HG02884 (cell line): Measurements from ENCODE around the gene SETBP1.

ENCODE experiments used
- ATAC-seq: cut with Tn5 transposase; IDR thresholded peaks from one replicate; pipeline ENCODE4 v1.9.1; 2021; ENCODE audit warnings: mild to moderate bottlenecking, moderate library complexity; ENCODE audit not compliant: unreplicated experiment

SETBP1 gene

GRCh38 chr18:44758861-44759631 is 78.4 kb downstream of the SETBP1 start:
- peak; percentile 90 for ATAC-seq

GRCh38 chr18:44759925-44760342 is 79.2 kb downstream of the SETBP1 start:
- ATAC-seq, result peak; percentile 51

- ATAC-seq, result no peak
Measured at GRCh38 chr18:44761812-44762211, 81.1 kb downstream of the SETBP1 start.

GRCh38 chr18:44763327-44763726 is 82.6 kb downstream of the SETBP1 start:
- no peak for ATAC-seq

- ATAC-seq, result no peak
Measured at GRCh38 chr18:44764863-44765262, 84.2 kb downstream of the SETBP1 start.

- ATAC-seq, result no peak
Measured at GRCh38 chr18:44765456-44765855, 84.8 kb downstream of the SETBP1 start.

- no peak for ATAC-seq
Measured at GRCh38 chr18:44766450-44766849, 85.8 kb downstream of the SETBP1 start.

- no peak for ATAC-seq
Measured at GRCh38 chr18:44767807-44768206, 87.1 kb downstream of the SETBP1 start.

GRCh38 chr18:44770641-44771040 is 90.0 kb downstream of the SETBP1 start:
- ATAC-seq, result no peak

GRCh38 chr18:44771572-44771955 is 90.9 kb downstream of the SETBP1 start:
- ATAC-seq, result no peak

- no peak for ATAC-seq
Measured at GRCh38 chr18:44771956-44772917, 91.5 kb downstream of the SETBP1 start.

GRCh38 chr18:44773640-44774155 is 93.0 kb downstream of the SETBP1 start:
- no peak for ATAC-seq

- ATAC-seq, result no peak
Measured at GRCh38 chr18:44774191-44774590, 93.5 kb downstream of the SETBP1 start.

GRCh38 chr18:44777457-44778192 is 96.9 kb downstream of the SETBP1 start:
- no peak for ATAC-seq

GRCh38 chr18:44778788-44779187 is 98.1 kb downstream of the SETBP1 start:
- ATAC-seq, result no peak

GRCh38 chr18:44779753-44780292 is 99.1 kb downstream of the SETBP1 start:
- no peak for ATAC-seq

- ATAC-seq, result no peak
Measured at GRCh38 chr18:44781886-44782285, 101.2 kb downstream of the SETBP1 start.

- ATAC-seq, result no peak
Measured at GRCh38 chr18:44782617-44783016, 101.9 kb downstream of the SETBP1 start.

GRCh38 chr18:44783371-44783770 is 102.7 kb downstream of the SETBP1 start:
- no peak for ATAC-seq

GRCh38 chr18:44786257-44786656 is 105.6 kb downstream of the SETBP1 start:
- peak; percentile 52 for ATAC-seq

GRCh38 chr18:44786688-44787087 is 106.0 kb downstream of the SETBP1 start:
- ATAC-seq, result peak; percentile 78
